Esophagus muscularis mucosa (tissue), 4 donors: Measurements from ENCODE around the gene TRAPPC10. TPM values are rescaled to one million over a fixed set of nuclear protein-coding genes. Genes with fewer than 3 reads are reported as not detected.
"Not testable (repeated sequence)": the region's sequence is repeated elsewhere in the genome, so short reads cannot be mapped to it uniquely, and the experiment has no call there.

ENCODE experiments used
- DNase-seq: peaks from one replicate; pipeline ENCODE4 v3.0.0-alpha.2; 2017; ENCODE audit errors: extremely low spot score
- H3K27ac ChIP-seq, 4 donors: fragments of 200-600 bp; sonication (generic); replicated peaks in 1 of 4; 1 replicate in 3 of 4; 2 replicates in 1 of 4; pipeline ENCODE4 v1.5.1; 2016 to 2019; ENCODE audit warnings: mild to moderate bottlenecking in 1 of 4
- H3K27me3 ChIP-seq, 4 donors: fragments of 200-600 bp; sonication (generic); one replicate each; pipeline versions ENCODE4 v1.5.1 to v1.6.0; 2016 to 2019
- H3K36me3 ChIP-seq, 4 donors: fragments of 200-600 bp; sonication (generic); one replicate each; pipeline ENCODE4 v1.5.1; 2016 to 2019
- H3K4me1 ChIP-seq, 4 donors: fragments of 200-600 bp; sonication (generic); one replicate each; pipeline ENCODE4 v1.5.1; 2016 to 2019
- H3K4me3 ChIP-seq, 4 donors: fragments of 200-600 bp; sonication (generic); 1 replicate in 2 of 4; 2 replicates in 2 of 4; pipeline ENCODE4 v1.5.1; 2016 to 2019; ENCODE audit warnings: mild to moderate bottlenecking in 4 of 4, moderate library complexity in 1 of 4
- H3K9me3 ChIP-seq, 4 donors: fragments of 200-600 bp; sonication (generic); 1 replicate in 3 of 4; 2 replicates in 1 of 4; pipeline ENCODE4 v1.5.1; 2016 to 2019
- WGBS: methylation state at CpG from one replicate; pipeline ENCODE4 v1.1.5; 2018; 5-methylcytosine and 5-hydroxymethylcytosine counted together
- intact Hi-C: fragments of 100-400 bp; cut with DNase I; formaldehyde crosslinking; loops from one replicate; pipeline ENCODE4 v1.15.1; 2023
- small RNA-seq, 3 donors: library from RNA; depleted of rRNA; stranded (forward); fragments of <200 nt; gene quantifications; one replicate each; pipeline ENCODE3, GENCODE V24; 2016
- total RNA-seq, 4 donors: library from RNA; depleted of rRNA; stranded (reverse); fragments of >200 nt; gene quantifications; one replicate each; pipeline versions ENCODE4 v1.1.0 to v1.2.1, GENCODE V29; 2016

The TRAPPC10 gene
- total RNA-seq, 4 donors from 2014 or later = 14.5 to 35.2 (median 20.5) TPM

- DNase-seq, H3K4me1 ChIP-seq, intact Hi-C loops, H3K36me3 ChIP-seq, H3K27ac ChIP-seq, H3K4me3 ChIP-seq, H3K9me3 ChIP-seq, H3K27me3 ChIP-seq: not testable (repeated sequence)
- WGBS = no CpG with 5 or more reads among the region's 22 CpGs
Observed at GRCh38 chr21:44144784-44145602, 132.9 kb downstream of the TRAPPC10 start.

- H3K27ac ChIP-seq, H3K4me3 ChIP-seq, intact Hi-C loops, H3K4me1 ChIP-seq, H3K27me3 ChIP-seq, H3K9me3 ChIP-seq, DNase-seq, H3K36me3 ChIP-seq: not testable (repeated sequence)
- WGBS = no CpG with 5 or more reads among the region's 12 CpGs
Observed at GRCh38 chr21:44145616-44146015, 133.5 kb downstream of the TRAPPC10 start.

GRCh38 chr21:44147108-44147507, 135.0 kb downstream of the TRAPPC10 start:
- WGBS = no CpG with 5 or more reads among the region's 8 CpGs
- H3K4me1 ChIP-seq, DNase-seq, H3K4me3 ChIP-seq, H3K27ac ChIP-seq, intact Hi-C loops, H3K36me3 ChIP-seq, H3K27me3 ChIP-seq, H3K9me3 ChIP-seq: not testable (repeated sequence)

- WGBS = no CpG with 5 or more reads among the region's 10 CpGs
- H3K4me1 ChIP-seq, H3K27ac ChIP-seq, H3K27me3 ChIP-seq, H3K9me3 ChIP-seq, H3K4me3 ChIP-seq, H3K36me3 ChIP-seq, intact Hi-C loops, DNase-seq: not testable (repeated sequence)
Observed at GRCh38 chr21:44150255-44150654, 138.1 kb downstream of the TRAPPC10 start.

DNA sequence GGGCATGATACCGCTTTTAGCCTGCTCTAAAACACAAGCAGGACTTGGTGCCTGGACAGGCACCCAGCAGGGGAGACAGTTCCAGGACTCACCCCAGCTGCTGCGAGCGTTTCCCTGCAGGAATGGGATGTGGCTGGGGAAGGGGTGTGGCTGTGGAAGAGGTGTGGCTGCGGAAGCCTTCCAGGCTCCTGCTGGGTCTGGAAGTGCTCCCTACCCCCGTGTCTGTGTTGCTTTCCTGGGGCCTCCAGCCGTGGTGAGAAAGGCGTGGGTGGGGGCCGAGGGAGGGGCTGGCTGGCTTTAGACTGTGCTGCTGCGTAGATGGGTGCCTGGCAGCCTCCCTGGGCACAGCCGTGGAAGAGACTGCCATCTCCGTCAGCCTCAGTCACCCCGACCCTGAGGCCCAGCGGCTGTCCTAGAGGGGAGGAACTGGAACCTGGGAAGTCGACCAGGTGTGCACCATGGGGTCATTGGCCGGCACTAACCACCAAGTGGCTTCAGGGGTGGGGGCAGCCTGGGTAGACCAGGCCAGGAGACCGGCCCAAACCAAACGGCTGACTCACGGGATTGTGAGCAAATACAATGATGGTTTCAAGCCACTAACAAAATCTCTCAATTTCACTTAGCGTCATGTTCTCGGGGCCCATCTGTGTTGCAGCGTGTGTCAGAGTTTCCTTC, 141.2 kb downstream of the TRAPPC10 start:
- intact Hi-C loops = not testable (repeated sequence)

DNA sequence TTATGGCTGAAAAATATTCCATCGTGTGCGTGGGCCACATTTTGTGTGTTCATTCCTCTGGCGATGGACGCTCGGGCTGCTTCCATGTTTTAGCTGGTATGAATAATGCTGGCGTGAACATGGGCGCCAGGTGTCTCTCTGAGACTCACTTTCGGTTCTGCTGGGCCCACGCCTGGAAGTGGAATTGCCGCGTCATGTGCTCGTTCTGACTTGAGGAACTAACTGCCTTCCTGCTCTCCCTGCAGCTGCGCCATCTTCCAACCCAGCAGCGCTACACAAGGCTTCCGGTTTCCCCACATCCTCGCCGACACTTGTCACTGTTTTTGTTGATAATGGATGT, 141.8 kb downstream of the TRAPPC10 start:
- WGBS = no CpG with 5 or more reads among the region's 17 CpGs
- H3K36me3 ChIP-seq, H3K4me1 ChIP-seq, H3K27me3 ChIP-seq, H3K9me3 ChIP-seq, DNase-seq, H3K27ac ChIP-seq, H3K4me3 ChIP-seq, intact Hi-C loops: not testable (repeated sequence)

More for the DNA sequence above, 141.2 kb downstream of the TRAPPC10 start:
- not testable (repeated sequence) for H3K9me3 ChIP-seq, H3K36me3 ChIP-seq, DNase-seq, H3K4me1 ChIP-seq, H3K27me3 ChIP-seq, H3K4me3 ChIP-seq, H3K27ac ChIP-seq
- no CpG with 5 or more reads among the region's 21 CpGs for WGBS

- no CpG with 5 or more reads among the region's 20 CpGs for WGBS
- H3K9me3 ChIP-seq, H3K4me3 ChIP-seq, H3K27me3 ChIP-seq, H3K4me1 ChIP-seq, DNase-seq, H3K36me3 ChIP-seq, intact Hi-C loops, H3K27ac ChIP-seq: not testable (repeated sequence)
Observed at GRCh38 chr21:44154816-44155230, 142.7 kb downstream of the TRAPPC10 start.

DNA sequence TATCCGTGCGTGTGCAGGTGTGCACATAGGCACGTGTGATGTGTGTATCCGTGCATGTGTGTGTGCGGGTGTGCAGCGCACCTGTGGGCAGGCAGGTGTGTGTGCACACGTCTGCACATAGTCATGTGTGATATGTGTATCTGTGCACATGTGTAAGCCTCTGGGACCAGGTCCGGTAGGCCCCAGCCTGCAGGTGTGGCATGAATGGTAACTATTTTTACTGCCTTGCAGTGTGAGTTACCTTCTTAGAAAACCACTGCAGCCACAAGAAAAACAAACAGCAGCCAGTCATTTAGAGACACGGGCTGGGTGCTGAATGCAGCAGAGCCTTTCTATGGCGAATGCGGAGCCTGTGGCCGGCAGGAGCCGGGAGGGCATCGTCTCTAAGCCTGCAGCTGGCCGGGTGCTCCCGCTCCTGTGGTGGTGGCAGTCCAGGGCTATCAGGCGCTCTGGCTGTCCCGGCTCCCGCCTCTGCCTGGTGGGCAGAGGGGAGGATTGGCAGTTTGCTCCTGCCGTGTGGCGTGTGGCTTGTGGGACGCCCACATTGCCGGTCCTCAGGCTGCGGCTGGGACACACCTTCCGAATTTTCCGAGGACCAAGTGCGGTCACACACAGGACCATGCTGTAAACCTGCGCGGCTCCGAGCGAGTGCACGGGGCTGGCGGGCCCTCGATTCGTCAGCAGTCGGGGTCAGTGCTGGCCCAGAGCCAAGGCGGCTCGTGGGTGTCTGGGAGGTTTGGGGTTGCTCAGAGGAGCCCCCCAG, 143.3 kb downstream of the TRAPPC10 start:
- WGBS = no CpG with 5 or more reads among the region's 38 CpGs
- H3K9me3 ChIP-seq, H3K27ac ChIP-seq, H3K4me1 ChIP-seq, H3K4me3 ChIP-seq, intact Hi-C loops, DNase-seq, H3K36me3 ChIP-seq, H3K27me3 ChIP-seq: not testable (repeated sequence)

GRCh38 chr21:44155994-44156380, 143.9 kb downstream of the TRAPPC10 start:
- DNase-seq, H3K27me3 ChIP-seq, H3K4me3 ChIP-seq, H3K4me1 ChIP-seq, H3K36me3 ChIP-seq, H3K27ac ChIP-seq, intact Hi-C loops, H3K9me3 ChIP-seq: not testable (repeated sequence)
- WGBS = no CpG with 5 or more reads among the region's 8 CpGs

Small RNA genes within 50 kb of the gene (small RNA-seq; reads per million reads assigned to genes)
- gene RNU6-1150P = 0 reads per million in 3 donors

Other genes starting within 250 kb of the TRAPPC10 start
- gene CSTB, start 236.0 kb upstream of the TRAPPC10 start, total RNA-seq = 10 to 100 TPM in 1 of 4 donors, 1 to 10 TPM in 3; 5.0 to 21.1 (median 8.1) TPM
- 10 to 100 TPM in 3 of 4 donors, 1 to 10 TPM in 1; 9.1 to 18.9 (median 16.3) TPM for gene RRP1, start 222.7 kb upstream of the TRAPPC10 start, total RNA-seq
- gene AGPAT3, start 147.1 kb upstream of the TRAPPC10 start, total RNA-seq = 10 to 100 TPM; 28.0 to 36.5 (median 32.2) TPM
- gene PWP2, start 95.1 kb downstream of the TRAPPC10 start, total RNA-seq = 10 to 100 TPM in 1 of 4 donors, 1 to 10 TPM in 3; 1.9 to 10.8 (median 6.7) TPM
- 10 to 100 TPM in 2 of 4 donors, 1 to 10 TPM in 2; 4.3 to 31.6 (median 9.0) TPM for gene GATD3, start 121.4 kb downstream of the TRAPPC10 start, total RNA-seq
- 1 to 10 TPM in 2 of 4 donors, under 1 TPM in 2; 0.42 to 1.7 (median 0.95) TPM for gene ICOSLG, start 228.6 kb downstream of the TRAPPC10 start, total RNA-seq
- not detected for gene DNMT3L, start 249.6 kb downstream of the TRAPPC10 start, total RNA-seq